ENCODE results near the gene DSC3.

- TF ChIP-seq EZH2 (IDR thresholded peaks at IDR 0.05; ENCODE audit: borderline replicate concordance, low read depth, low read length, poor library complexity, severe bottlenecking) (no peak), CTCF (conservative IDR thresholded peaks at IDR 0.05; ENCODE audit: low read depth, low read length) (no peak)
These were observed 29.6 kb upstream of the DSC3 start for GRCh38 chr18:31072175-31072574.

All from A673 (cell line).